ENCODE data around the gene PALMD.

DNA sequence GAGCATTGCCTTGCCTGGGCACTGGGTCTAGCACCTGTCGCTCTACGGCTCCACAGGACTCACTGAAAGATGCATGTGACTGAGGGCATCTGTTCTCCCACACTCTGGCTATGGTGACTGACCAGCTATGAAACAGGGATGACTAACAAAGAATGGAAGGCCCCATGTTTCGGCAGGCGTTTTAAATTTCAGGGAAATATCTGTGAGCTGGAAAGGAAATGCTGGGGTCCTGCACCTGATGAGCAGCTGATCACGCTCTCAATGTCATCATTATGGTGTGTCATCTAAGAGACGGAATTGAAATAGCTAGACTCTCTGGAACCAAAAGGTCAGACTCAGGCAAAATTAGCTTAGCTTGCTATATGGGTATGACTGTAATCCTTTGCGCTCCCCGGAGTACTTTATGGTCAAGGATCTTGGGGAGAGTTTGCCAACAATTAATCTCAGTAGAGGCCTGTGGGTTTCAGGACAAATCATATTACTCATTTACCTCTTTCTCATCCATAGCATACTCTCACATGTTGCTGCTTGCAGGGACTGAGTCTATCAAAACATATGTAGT is 24.5 kb upstream of the PALMD start:
- TF ChIP-seq, protein P1, sequence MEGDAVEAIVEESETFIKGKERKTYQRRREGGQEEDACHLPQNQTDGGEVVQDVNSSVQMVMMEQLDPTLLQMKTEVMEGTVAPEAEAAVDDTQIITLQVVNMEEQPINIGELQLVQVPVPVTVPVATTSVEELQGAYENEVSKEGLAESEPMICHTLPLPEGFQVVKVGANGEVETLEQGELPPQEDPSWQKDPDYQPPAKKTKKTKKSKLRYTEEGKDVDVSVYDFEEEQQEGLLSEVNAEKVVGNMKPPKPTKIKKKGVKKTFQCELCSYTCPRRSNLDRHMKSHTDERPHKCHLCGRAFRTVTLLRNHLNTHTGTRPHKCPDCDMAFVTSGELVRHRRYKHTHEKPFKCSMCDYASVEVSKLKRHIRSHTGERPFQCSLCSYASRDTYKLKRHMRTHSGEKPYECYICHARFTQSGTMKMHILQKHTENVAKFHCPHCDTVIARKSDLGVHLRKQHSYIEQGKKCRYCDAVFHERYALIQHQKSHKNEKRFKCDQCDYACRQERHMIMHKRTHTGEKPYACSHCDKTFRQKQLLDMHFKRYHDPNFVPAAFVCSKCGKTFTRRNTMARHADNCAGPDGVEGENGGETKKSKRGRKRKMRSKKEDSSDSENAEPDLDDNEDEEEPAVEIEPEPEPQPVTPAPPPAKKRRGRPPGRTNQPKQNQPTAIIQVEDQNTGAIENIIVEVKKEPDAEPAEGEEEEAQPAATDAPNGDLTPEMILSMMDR (IDR thresholded peaks at IDR 0.05) = no peak
- no peak for TF ChIP-seq POLR2A (IDR thresholded peaks at IDR 0.05)
